B cell (primary cell): ENCODE results near the gene RAD51B. TPM values are rescaled to one million over a fixed set of nuclear protein-coding genes. Genes with fewer than 3 reads are reported as not detected.

Experiments
- ATAC-seq: fragments of 200-7000 bp; cut with Tn5 transposase; one replicate; pipeline ENCODE4 v1.10.0; 2021; ENCODE audit warnings: low read depth, mild to moderate bottlenecking, moderate number of reproducible peaks, moderate library complexity
- CTCF ChIA-PET: fragments of 350-600 bp; sonication (Branson Sonifier 250); formaldehyde crosslinking; loops from one replicate; lab custom pipeline; 2021; ENCODE audit warnings: antibody characterized with exemption, inconsistent platforms; lab: Charles Lee
- POLR2A ChIA-PET: fragments of 350-600 bp; sonication (Branson Sonifier 250); formaldehyde crosslinking; loops from one replicate; lab custom pipeline; 2021; ENCODE audit warnings: antibody characterized with exemption; lab: Charles Lee
- DNase-seq: peaks from one replicate; pipeline ENCODE4 v3.0.0; 2013
- H2AFZ ChIP-seq: 2 replicates; pipeline ENCODE4 v1.6.1; 2012; ENCODE audit warnings: mild to moderate bottlenecking, low read depth, low read length; ENCODE audit not compliant: insufficient read depth, poor library complexity, severe bottlenecking
- H3K27ac ChIP-seq, 2 donors: 1 replicate in 1 of 2; 2 replicates in 1 of 2; pipeline ENCODE4 v1.5.1; 2012 to 2013; ENCODE audit warnings: low read length in 2 of 2, mild to moderate bottlenecking in 2 of 2, moderate library complexity in 1 of 2
- H3K27me3 ChIP-seq, 4 experiments: fragments of 200-600 bp in 1 of 4; sonication (generic) in 1 of 4; replicated peaks in 1 of 4; 1 replicate in 2 of 4; 2 replicates in 2 of 4; pipeline versions ENCODE4 v1.6.1 to v1.7.0; 2013 to 2016; ENCODE audit warnings: low read length in 3 of 4, mild to moderate bottlenecking in 2 of 4, mixed read lengths in 1 of 4, moderate library complexity in 1 of 4; ENCODE audit not compliant: insufficient read depth in 4 of 4, control insufficient read depth in 3 of 4; ENCODE audit errors: control extremely low read depth in 1 of 4
- H3K36me3 ChIP-seq, 2 experiments: replicated peaks in 1 of 2; 1 replicate in 1 of 2; 2 replicates in 1 of 2; pipeline versions ENCODE4 v1.6.1 to v1.7.1; 2013; ENCODE audit warnings: low read length in 1 of 2; ENCODE audit not compliant: insufficient read depth in 2 of 2, control insufficient read depth in 1 of 2; ENCODE audit errors: control extremely low read depth in 1 of 2, extremely low read depth in 1 of 2
- H3K4me1 ChIP-seq, 2 donors: fragments of 200-600 bp in 1 of 2; sonication (generic) in 1 of 2; 1 replicate in 1 of 2; 2 replicates in 1 of 2; pipeline versions ENCODE4 v1.5.1 to v1.6.1; 2013 to 2017; ENCODE audit warnings: low read length in 2 of 2; ENCODE audit not compliant: control insufficient read depth in 2 of 2, insufficient read depth in 2 of 2
- H3K4me2 ChIP-seq: replicated peaks from 2 replicates; pipeline ENCODE3; 2012; ENCODE audit warnings: mild to moderate bottlenecking, low read depth, low read length; ENCODE audit not compliant: poor library complexity, severe bottlenecking
- H3K4me3 ChIP-seq, 5 experiments: fragments of 200-600 bp in 1 of 5; sonication (generic) in 1 of 5; 1 replicate in 3 of 5; 2 replicates in 2 of 5; pipeline versions ENCODE4 v1.5.1 to v1.7.0; 2011 to 2016; ENCODE audit warnings: low read length in 4 of 5, mild to moderate bottlenecking in 4 of 5, low read depth in 2 of 5, control low read depth in 1 of 5, moderate library complexity in 1 of 5; ENCODE audit not compliant: insufficient read depth in 1 of 5; ENCODE audit errors: control extremely low read depth in 1 of 5, extremely low read depth in 1 of 5
- H3K79me2 ChIP-seq: fragments of 200-600 bp; sonication (generic); one replicate; pipeline ENCODE4 v1.6.0; 2016; ENCODE audit warnings: low read length; ENCODE audit not compliant: control insufficient read depth, insufficient read depth
- H3K9ac ChIP-seq: fragments of 200-600 bp; sonication (generic); 2 replicates; pipeline ENCODE4 v1.6.1; 2017; ENCODE audit warnings: mild to moderate bottlenecking, low read length, moderate library complexity
- H3K9me3 ChIP-seq, 3 donors: one replicate each; pipeline versions ENCODE4 v1.6.1 to v1.7.1; 2013; ENCODE audit warnings: low read length in 2 of 3; ENCODE audit not compliant: control insufficient read depth in 2 of 3, insufficient read depth in 1 of 3; ENCODE audit errors: control extremely low read depth in 1 of 3
- H4K20me1 ChIP-seq: 2 replicates; pipeline ENCODE4 v1.6.0; 2012; ENCODE audit warnings: mild to moderate bottlenecking, low read length; ENCODE audit not compliant: insufficient read depth, control insufficient read depth, poor library complexity, severe bottlenecking
- H3K27ac Mint-ChIP-seq: one replicate; pipeline ENCODE4 v1.8.0; 2021; ENCODE audit warnings: mixed read lengths
- H3K27me3 Mint-ChIP-seq: one replicate; pipeline ENCODE4 v1.8.0; 2021; ENCODE audit warnings: mixed read lengths
- H3K4me1 Mint-ChIP-seq: one replicate; pipeline ENCODE4 v1.8.0; 2021; ENCODE audit warnings: mixed read lengths
- H3K4me3 Mint-ChIP-seq: one replicate; pipeline ENCODE4 v1.8.0; 2021; ENCODE audit warnings: mixed read lengths
- H3K9me3 Mint-ChIP-seq: one replicate; pipeline ENCODE4 v1.8.0; 2022; ENCODE audit warnings: mixed read lengths; ENCODE audit not compliant: insufficient read depth
- EZH2 ChIP-seq: IDR thresholded peaks from 2 replicates; pipeline ENCODE4 v1.6.1; 2012; ENCODE audit warnings: borderline replicate concordance, low read depth, mild to moderate bottlenecking, moderate library complexity, low read length; ENCODE audit not compliant: insufficient read depth, poor library complexity, severe bottlenecking
- WGBS: methylation state at CpG from one replicate; pipeline ENCODE4 v1.1.5; 2013; ENCODE audit warnings: missing lambda C conversion rate; ENCODE audit not compliant: insufficient coverage; 5-methylcytosine and 5-hydroxymethylcytosine counted together
- intact Hi-C: fragments of 100-400 bp; cut with micrococcal nuclease; formaldehyde crosslinking; loops from one replicate; pipeline ENCODE4 v1.10.0; 2022
- polyA plus RNA-seq: library from polyadenylated mRNA; depleted of rRNA; stranded (reverse); fragments of >200 nt; gene quantifications from 2 replicates; pipeline ENCODE4 v1.2.3, GENCODE V29; 2012
- total RNA-seq, 2 donors: library from RNA; stranded (reverse); fragments of 120-200 nt in 1 of 2; gene quantifications; 1 replicate in 1 of 2; 2 replicates in 1 of 2; pipeline versions ENCODE4 v1.2.3 to v1.2.4, GENCODE V29; 2013 to 2022
- TF ChIP-seq, protein P1 (sequence below): fragments of 200-600 bp; IDR thresholded peaks from one replicate; pipeline ENCODE4 v1.8.0; 2022; ENCODE audit warnings: antibody characterized with exemption, mild to moderate bottlenecking

The RAD51B gene
- total and polyA plus RNA-seq, 2 donors (not counting 1 experiment from before 2014, with no cell fraction given): 6.5 to 60.6 TPM

DNA sequence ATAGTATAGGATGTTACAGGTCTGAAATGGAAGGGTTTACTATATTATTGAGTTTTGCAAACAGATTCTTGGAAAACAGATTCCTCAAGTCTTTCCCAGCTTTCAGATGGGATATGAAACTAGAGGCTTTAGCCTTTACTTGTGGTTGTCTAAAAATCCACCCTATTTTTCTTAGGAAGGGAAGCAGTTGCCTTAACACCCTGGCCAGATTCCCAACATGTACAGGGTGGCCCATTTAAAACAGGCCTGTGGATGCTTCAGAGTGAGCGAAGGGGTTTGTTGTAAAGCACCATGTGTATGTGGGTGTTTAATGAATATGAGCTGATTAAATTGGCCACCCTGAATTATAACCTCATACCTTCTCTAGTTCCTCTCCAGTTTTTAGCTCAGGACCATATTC lies 557.4 kb downstream of the RAD51B start:
- no peaks in the 10 kb centered on the region for H3K27me3 Mint-ChIP-seq
- no peak for TF ChIP-seq EZH2
- TF ChIP-seq, protein P1, sequence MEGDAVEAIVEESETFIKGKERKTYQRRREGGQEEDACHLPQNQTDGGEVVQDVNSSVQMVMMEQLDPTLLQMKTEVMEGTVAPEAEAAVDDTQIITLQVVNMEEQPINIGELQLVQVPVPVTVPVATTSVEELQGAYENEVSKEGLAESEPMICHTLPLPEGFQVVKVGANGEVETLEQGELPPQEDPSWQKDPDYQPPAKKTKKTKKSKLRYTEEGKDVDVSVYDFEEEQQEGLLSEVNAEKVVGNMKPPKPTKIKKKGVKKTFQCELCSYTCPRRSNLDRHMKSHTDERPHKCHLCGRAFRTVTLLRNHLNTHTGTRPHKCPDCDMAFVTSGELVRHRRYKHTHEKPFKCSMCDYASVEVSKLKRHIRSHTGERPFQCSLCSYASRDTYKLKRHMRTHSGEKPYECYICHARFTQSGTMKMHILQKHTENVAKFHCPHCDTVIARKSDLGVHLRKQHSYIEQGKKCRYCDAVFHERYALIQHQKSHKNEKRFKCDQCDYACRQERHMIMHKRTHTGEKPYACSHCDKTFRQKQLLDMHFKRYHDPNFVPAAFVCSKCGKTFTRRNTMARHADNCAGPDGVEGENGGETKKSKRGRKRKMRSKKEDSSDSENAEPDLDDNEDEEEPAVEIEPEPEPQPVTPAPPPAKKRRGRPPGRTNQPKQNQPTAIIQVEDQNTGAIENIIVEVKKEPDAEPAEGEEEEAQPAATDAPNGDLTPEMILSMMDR: no peak
- peak overlapping the region; percentile 32 for H3K9ac ChIP-seq
- no peaks in the 10 kb centered on the region for H3K79me2 ChIP-seq
- H3K9me3 ChIP-seq: no peaks in the 10 kb centered on the region
- peak overlapping the region; percentile 63 for H3K4me2 ChIP-seq
- H2AFZ ChIP-seq: peak overlapping the region; percentile 68
- H3K4me1 Mint-ChIP-seq: peaks cover 68% of the 10 kb centered on the region
- peaks cover 54 to 59% of the 10 kb centered on the region in 2 donors for H3K4me1 ChIP-seq
- H3K4me3 Mint-ChIP-seq: peak overlapping the region; percentile 76
- CTCF ChIA-PET: interaction anchor here (0.9 to 1.7 kb wide), 8 partner anchors 10 to 433 kb away, joined by 3 to 6 read pairs (median 4); no protein-coding TSS in a partner anchor
- POLR2A ChIA-PET: interaction anchor here (0.6 to 1.9 kb wide), 9 partner anchors 23 to 439 kb away, joined by 3 to 7 read pairs (median 3); no protein-coding TSS in a partner anchor
- no peaks in the 10 kb centered on the region for H4K20me1 ChIP-seq
- H3K36me3 ChIP-seq: no peaks in the 10 kb centered on the region
- no peak for ATAC-seq
- peak overlapping the region; percentile 92 for H3K27ac Mint-ChIP-seq
- peak overlapping the region in 1 of 5 experiments; percentile 27 for H3K4me3 ChIP-seq
- WGBS: no CpG with 5 or more reads among the region's 1 CpG
- H3K27ac ChIP-seq: peak overlapping the region; percentile 34 to 60
- no peak for DNase-seq
- H3K9me3 Mint-ChIP-seq: peaks cover 2% of the 10 kb centered on the region
- intact Hi-C loops: loop anchor here (2.0 kb wide), 1 partner anchor 20 kb away; no protein-coding TSS in a partner anchor
- H3K27me3 ChIP-seq: no peaks in the 10 kb centered on the region

DNA sequence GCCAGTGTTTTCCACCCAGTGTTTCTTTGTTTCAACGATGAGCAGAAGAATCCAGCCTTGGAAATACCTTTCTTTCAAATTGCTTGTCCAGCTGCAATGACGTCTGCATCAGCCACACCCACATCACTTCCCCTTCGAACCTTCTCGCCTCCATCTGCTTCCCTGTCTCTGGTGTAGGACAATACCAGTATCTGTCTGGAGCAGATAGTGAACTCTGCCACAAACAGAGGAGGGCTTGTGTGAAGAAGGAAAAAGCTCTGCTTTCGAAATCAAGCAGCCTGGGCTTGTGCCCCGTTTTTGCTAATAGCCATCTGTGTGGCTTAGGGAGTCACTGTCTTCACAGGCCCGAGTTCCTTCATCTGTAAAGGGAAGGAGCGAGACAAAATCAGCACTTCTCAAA lies 557.9 kb downstream of the RAD51B start:
- Histone ChIP-seq H3K27me3 (no peaks in the 10 kb centered on the region), H2AFZ (peak overlapping the region; percentile 68), H3K4me2 (peak overlapping the region; percentile 63), H3K4me1 (peaks cover 50 to 54% of the 10 kb centered on the region in 2 donors), H3K4me3 (peak overlapping the region in 1 of 5 experiments; percentile 27), H3K36me3 (no peaks in the 10 kb centered on the region), H4K20me1 (no peaks in the 10 kb centered on the region), H3K27ac (peak overlapping the region; percentile 34 to 60), H3K9ac (peak overlapping the region; percentile 32), H3K79me2 (no peaks in the 10 kb centered on the region), H3K9me3 (no peaks in the 10 kb centered on the region)
- intact Hi-C loops: loop anchor here (2.0 kb wide), 1 partner anchor 19 kb away; no protein-coding TSS in a partner anchor
- H3K4me1 Mint-ChIP-seq: peaks cover 63% of the 10 kb centered on the region
- peak; percentile 67 for DNase-seq
- peak overlapping the region; percentile 76 for H3K4me3 Mint-ChIP-seq
- TF ChIP-seq, protein P1: no peak
- TF ChIP-seq EZH2: no peak
- CTCF ChIA-PET: interaction anchor here (0.6 to 1.7 kb wide), 9 partner anchors 11 to 433 kb away, joined by 3 to 6 read pairs (median 4); no protein-coding TSS in a partner anchor
- peak overlapping the region; percentile 92 for H3K27ac Mint-ChIP-seq
- H3K9me3 Mint-ChIP-seq: peaks cover 2% of the 10 kb centered on the region
- no peaks in the 10 kb centered on the region for H3K27me3 Mint-ChIP-seq
- peak; percentile 50 for ATAC-seq
- 15% methylated on average over 3 of the region's 8 CpGs for WGBS
- POLR2A ChIA-PET: interaction anchor here (0.9 to 1.9 kb wide), 8 partner anchors 22 to 439 kb away, joined by 3 to 7 read pairs (median 4); no protein-coding TSS in a partner anchor
